Mesodermal cell (in vitro differentiated cells): ENCODE results near the gene RSPO1.
A peak's percentile ranks its signal among the peaks of the same experiment; 100 is the strongest.

Experiments used
- H3K27ac ChIP-seq: 2 replicates; pipeline ENCODE4 v1.7.0; 2013; ENCODE audit warnings: mild to moderate bottlenecking, low read depth, low read length, moderate library complexity; ENCODE audit not compliant: severe bottlenecking
- H3K36me3 ChIP-seq: 2 replicates; pipeline ENCODE4 v1.7.1; 2013; ENCODE audit warnings: mild to moderate bottlenecking, low read length, moderate library complexity; ENCODE audit not compliant: control insufficient read depth, insufficient read depth
- H3K4me1 ChIP-seq: one replicate; pipeline ENCODE4 v1.7.1; 2013; ENCODE audit warnings: mild to moderate bottlenecking, low read length; ENCODE audit not compliant: insufficient read depth, control insufficient read depth, poor library complexity, severe bottlenecking
- H3K4me3 ChIP-seq: 2 replicates; pipeline ENCODE4 v1.7.0; 2013; ENCODE audit warnings: low read length, control low read depth, mild to moderate bottlenecking; ENCODE audit not compliant: insufficient read depth, poor library complexity, severe bottlenecking; ENCODE audit errors: extremely low read depth
- H3K9me3 ChIP-seq: 2 replicates; pipeline ENCODE4 v1.7.1; 2013; ENCODE audit warnings: mild to moderate bottlenecking, low read length, moderate library complexity; ENCODE audit not compliant: control insufficient read depth
- WGBS, 2 experiments: methylation state at CpG; one replicate each; pipeline ENCODE4 v1.1.5; 2013; ENCODE audit warnings: missing lambda C conversion rate in 2 of 2; ENCODE audit not compliant: insufficient coverage in 2 of 2; 5-methylcytosine and 5-hydroxymethylcytosine counted together

Gene RSPO1

DNA sequence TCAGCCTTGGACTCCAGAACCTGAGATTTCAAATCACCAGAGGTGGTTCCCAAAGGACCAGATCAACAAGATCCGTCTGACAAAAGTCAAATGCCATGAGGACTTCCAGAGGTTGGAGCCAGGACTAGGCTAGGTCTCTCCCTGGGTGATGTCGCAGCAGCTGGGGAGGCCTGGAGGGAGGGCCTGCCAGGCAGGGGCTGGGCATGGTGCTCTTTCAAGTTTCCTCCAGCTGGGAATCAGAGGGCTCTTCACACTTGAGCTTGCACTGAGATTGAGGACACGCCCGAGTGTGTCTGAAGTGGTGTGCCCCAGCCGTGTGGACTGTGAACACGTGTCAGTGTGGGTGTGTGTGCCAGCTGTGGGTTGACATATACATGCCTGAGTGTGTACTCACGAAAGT lies 21.3 kb upstream of the RSPO1 start:
- Histone ChIP-seq H3K4me1 (no peaks in the 10 kb centered on the region), H3K4me3 (no peak overlapping the region), H3K36me3 (no peaks in the 10 kb centered on the region), H3K9me3 (no peaks in the 10 kb centered on the region), H3K27ac (no peak overlapping the region)
- WGBS, 2 experiments: 82 to 91% methylated on average over 6 to 7 of the region's 7 CpGs

DNA sequence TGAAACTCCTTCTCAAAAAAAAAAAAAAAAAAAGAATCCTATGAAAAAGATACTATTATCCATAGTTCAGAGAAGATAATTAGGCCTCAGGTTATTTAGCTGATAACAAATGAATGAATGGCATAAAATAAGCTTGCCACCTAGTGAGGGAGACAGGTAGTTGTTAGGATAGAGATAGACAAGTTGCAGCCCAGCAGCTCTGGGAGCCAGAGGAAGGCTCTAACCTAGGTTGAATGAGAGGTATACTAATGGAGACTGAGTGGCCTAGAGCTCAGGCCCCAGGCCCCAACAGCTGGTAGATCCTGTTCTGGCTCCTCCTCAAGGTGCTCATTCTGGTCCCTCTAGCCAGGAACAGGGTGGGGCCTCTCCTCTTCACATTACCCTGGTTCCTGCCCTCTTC lies 20.6 kb upstream of the RSPO1 start:
- Histone ChIP-seq H3K4me1 (no peaks in the 10 kb centered on the region), H3K9me3 (no peaks in the 10 kb centered on the region), H3K27ac (no peak overlapping the region), H3K4me3 (no peak overlapping the region), H3K36me3 (no peaks in the 10 kb centered on the region)

DNA sequence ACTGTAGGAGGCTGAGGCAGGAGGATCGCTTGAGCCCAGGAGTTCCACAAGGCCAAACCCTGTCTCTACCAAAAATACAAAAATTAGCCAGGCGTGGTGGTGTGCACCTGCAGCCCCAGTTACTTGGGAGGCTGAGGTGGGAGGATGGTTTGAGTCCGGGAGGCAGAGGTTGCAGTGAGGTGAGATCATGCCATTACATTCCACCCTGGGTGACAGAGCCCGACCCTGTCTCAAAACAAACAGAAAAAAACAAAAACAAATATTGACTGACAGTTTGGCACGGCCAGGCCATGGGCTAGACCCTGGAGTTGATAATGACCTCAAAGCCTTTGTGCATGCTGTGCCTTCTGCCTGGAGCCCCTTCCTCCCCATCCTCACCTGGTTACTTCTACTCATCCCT lies 19.2 kb upstream of the RSPO1 start:
- Histone ChIP-seq H3K9me3 (no peaks in the 10 kb centered on the region), H3K27ac (no peak overlapping the region), H3K4me1 (no peaks in the 10 kb centered on the region), H3K36me3 (no peaks in the 10 kb centered on the region), H3K4me3 (no peak overlapping the region)
- 74 to 93% methylated on average over 2 to 5 of the region's 5 CpGs for WGBS, 2 experiments

DNA sequence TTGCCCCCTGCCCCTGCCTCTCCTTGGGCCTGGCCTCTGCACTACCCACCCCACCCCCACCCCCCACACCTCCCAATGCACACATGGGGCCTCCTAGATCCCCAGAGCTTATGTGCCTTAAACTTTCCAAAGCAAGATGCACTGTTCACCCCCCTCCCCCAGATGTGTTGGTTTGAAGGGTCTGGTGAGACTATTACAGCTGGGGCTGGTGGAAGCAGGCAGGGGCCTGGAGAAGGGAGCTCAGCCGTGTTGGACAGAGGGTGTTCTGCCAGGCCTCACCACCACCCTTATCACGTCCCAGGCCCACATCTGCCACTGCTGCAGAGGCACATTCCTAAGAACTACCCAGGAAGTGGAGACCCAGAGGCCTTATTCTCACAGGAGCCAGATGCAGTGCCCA lies 18.3 kb upstream of the RSPO1 start:
- H3K9me3 ChIP-seq: no peaks in the 10 kb centered on the region
- no peak overlapping the region for H3K27ac ChIP-seq
- no peaks in the 10 kb centered on the region for H3K36me3 ChIP-seq
- H3K4me1 ChIP-seq: no peaks in the 10 kb centered on the region
- WGBS, 2 experiments: 100% methylated on average over 1 of the region's 2 CpGs; no CpG with 5 or more reads in 1 of the 2 experiments
- H3K4me3 ChIP-seq: no peak overlapping the region

DNA sequence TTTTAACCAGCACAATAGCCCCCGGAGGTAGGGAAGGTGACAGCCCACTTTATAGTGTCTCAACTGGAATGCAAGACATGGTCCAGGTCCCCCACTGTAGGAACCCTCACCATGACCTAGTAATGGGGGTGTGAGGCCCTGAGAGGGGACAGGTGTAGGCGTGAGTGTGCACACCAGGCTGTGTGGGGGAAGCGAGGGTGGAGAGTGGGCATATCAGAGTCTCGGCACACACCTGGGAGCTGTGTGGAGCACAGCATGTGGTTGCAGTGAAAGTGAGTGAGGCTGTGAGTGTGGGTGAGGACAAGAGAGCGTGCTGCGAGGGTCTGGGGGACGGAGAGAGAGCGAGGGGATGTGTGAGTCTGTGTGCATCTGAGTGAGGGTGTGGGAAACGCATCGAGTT lies 17.1 kb upstream of the RSPO1 start:
- Histone ChIP-seq H3K36me3 (no peaks in the 10 kb centered on the region), H3K9me3 (no peaks in the 10 kb centered on the region), H3K27ac (no peak overlapping the region), H3K4me3 (no peak overlapping the region), H3K4me1 (no peaks in the 10 kb centered on the region)
- WGBS, 2 experiments: 83 to 97% methylated on average over 5 to 10 of the region's 10 CpGs

DNA sequence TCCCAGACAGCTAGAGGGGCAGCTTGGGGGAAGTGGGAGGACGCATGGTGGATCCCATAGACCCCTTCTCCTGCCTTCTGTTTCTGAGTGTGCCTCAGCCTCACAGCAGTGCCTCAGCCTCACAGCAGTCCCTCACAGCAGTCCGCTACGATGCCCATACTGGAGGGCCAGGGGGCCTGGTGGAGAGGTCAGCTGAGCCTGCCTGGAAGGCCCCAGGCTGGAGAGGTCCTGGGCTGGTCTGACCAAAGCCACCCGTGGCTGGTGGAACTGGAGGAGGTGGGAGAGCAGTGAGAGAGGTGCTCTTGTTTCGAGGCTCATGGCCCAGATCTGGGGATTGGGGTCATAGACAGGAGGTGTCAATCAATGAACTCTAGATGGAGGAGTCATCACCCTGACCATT lies 16.0 kb upstream of the RSPO1 start:
- Histone ChIP-seq H3K9me3 (no peaks in the 10 kb centered on the region), H3K27ac (no peak overlapping the region), H3K4me1 (no peaks in the 10 kb centered on the region), H3K4me3 (no peak overlapping the region), H3K36me3 (no peaks in the 10 kb centered on the region)
- WGBS, 2 experiments: 71 to 84% methylated on average over 3 to 5 of the region's 5 CpGs

DNA sequence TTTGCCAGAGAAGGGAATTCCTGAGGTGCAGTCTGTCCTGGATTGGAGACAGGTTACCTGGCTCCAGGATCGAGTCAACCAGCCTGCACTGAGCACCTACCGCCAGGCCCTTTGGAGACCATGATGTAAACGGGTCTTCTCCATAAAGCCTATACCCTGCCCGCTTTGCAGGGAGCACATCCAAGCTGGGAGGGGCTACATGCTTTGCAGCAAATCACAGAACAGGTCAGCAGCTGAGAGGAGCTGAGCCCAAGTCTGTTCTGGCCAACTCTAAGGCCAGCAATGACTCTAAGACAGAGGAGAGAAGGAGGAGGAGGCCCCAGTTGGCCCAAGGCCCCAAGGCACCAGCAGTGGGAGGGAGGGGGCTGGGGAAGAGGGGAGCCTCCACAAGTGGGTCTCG lies 15.5 kb upstream of the RSPO1 start:
- H3K4me3 ChIP-seq: no peak overlapping the region
- no peaks in the 10 kb centered on the region for H3K9me3 ChIP-seq
- 78% methylated on average over 4 of the region's 5 CpGs for WGBS, 2 experiments
- H3K4me1 ChIP-seq: no peaks in the 10 kb centered on the region
- no peak overlapping the region for H3K27ac ChIP-seq
- H3K36me3 ChIP-seq: no peaks in the 10 kb centered on the region

DNA sequence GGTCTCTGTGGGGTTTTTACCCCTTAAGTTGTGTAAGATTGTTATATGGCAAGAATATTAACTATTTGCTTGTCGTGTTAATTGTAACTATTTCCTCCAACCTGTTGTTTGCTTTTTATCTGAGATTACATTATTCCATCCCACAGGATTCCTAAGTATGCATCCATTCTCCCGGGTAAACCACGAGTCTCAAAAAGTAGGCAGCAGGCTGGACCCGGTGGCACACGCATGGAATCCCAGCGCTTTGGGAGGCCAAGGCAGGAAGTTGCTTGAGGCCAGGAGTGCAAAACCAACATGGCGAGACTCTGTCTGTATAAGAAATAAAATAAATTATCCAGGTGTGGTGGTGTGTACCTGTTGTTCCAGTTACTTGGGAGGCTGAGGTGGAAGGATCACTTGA lies 12.6 kb upstream of the RSPO1 start:
- no peak overlapping the region for H3K27ac ChIP-seq
- no peaks in the 10 kb centered on the region for H3K4me1 ChIP-seq
- H3K9me3 ChIP-seq: no peaks in the 10 kb centered on the region
- no peak overlapping the region for H3K4me3 ChIP-seq
- no peaks in the 10 kb centered on the region for H3K36me3 ChIP-seq
- WGBS, 2 experiments: 89 to 91% methylated on average over 4 to 5 of the region's 7 CpGs

DNA sequence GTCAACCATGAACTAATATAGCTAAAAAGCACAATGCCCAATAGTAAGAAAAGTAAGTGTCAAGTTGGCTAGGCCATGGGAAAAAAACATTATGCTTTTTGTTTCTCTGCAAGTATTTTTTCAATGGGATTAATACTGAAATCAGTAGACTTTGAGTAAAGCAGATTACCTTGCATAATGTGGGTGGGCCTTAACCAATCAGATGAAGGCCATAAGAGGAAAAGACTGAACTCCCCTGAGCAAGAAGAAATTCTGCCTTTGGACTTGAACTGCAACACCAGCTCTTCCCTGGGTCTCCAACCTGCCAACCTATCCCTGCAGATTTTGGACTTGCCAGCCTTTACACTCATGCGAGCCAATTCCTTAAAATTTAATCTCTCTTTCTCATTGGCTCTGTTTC lies 6.4 kb upstream of the RSPO1 start:
- H3K36me3 ChIP-seq: no peaks in the 10 kb centered on the region
- no peak overlapping the region for H3K4me3 ChIP-seq
- WGBS, 2 experiments: no CpG with 5 or more reads among the region's 1 CpG
- H3K9me3 ChIP-seq: no peaks in the 10 kb centered on the region
- no peak overlapping the region for H3K27ac ChIP-seq
- H3K4me1 ChIP-seq: no peaks in the 10 kb centered on the region

DNA sequence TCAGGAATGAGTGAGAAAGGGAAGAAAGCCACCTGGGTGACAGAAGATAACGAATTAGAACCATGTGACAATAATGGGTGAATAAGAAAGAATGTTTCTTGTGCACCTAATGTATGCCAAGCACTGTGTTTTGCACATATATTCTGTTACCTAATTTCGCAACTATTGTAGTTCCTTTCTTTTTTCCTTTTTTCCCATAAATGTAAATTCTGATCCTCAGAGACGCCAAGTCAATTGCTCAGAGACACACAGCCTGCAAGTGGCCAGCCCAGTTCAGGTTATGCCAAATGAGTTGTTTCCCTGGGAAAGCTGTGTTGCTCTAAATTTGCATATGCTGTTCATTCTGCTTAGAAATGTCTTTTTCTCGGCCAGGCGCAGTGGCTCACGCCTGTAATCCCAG lies 1.7 kb upstream of the RSPO1 start:
- H3K4me3 ChIP-seq: no peak overlapping the region
- 69 to 71% methylated on average over 4 to 6 of the region's 6 CpGs for WGBS, 2 experiments
- peaks cover 4% of the 10 kb centered on the region for H3K4me1 ChIP-seq
- no peaks in the 10 kb centered on the region for H3K36me3 ChIP-seq
- H3K9me3 ChIP-seq: no peaks in the 10 kb centered on the region
- no peak overlapping the region for H3K27ac ChIP-seq

DNA sequence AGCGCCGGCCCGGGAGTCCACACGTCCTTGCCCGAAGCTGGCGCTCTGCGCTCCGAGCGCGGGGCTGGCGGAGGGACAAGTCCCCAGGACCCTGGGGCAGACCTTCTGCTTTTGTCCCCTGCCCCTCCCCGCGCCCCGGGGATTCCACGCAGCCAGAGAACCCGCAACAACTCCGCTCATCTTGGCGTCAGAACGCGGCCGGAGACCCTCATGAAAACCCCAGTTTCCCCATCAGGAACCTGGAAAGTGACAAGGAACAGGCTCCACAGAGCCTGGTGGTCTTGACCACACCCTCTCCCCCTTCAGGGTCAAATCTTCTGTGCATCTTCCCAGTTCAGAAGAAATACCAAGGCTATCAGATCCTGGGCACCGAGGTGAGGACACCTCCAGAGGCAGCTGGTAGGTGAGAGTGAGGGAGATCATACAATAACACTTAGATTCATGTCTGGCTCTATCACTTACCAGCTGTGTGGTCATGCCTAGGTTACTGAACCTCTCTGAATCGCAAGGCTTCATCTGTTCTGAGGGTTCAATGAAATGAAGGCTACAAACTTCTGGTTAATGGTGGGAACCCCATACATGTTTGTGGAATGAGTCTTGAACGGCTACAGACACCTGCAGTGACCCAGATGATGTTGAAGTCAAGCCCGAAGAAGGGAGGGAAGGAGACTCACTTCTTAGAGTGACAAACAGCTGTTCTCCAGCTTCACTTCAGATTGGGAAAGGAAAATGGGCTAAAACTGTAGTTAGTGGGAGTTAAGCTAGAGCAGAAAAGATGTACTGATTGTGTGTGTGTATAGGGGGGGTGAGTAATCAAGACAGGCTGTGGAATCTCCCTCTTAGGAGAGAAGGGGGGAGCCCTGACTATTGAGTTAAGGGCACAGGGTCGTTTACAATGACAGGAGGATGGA lies 555 bp upstream of the RSPO1 start:
- H3K4me1 ChIP-seq: peaks cover 6% of the 10 kb centered on the region
- no peaks in the 10 kb centered on the region for H3K9me3 ChIP-seq
- H3K36me3 ChIP-seq: no peaks in the 10 kb centered on the region
- peak overlapping the region; percentile 12 for H3K4me3 ChIP-seq
- 8 to 10% methylated on average over 25 of the region's 26 CpGs for WGBS, 2 experiments
- H3K27ac ChIP-seq: no peak overlapping the region
